Measurements from ENCODE around the gene TYMP. TPM values are rescaled to one million over a fixed set of nuclear protein-coding genes. Genes with fewer than 3 reads are reported as not detected.
A peak's percentile ranks its signal among the peaks of the same experiment; 100 is the strongest.

The TYMP gene
- total RNA-seq, 1 experiment from 2014 or later, result 1.5 TPM

DNA sequence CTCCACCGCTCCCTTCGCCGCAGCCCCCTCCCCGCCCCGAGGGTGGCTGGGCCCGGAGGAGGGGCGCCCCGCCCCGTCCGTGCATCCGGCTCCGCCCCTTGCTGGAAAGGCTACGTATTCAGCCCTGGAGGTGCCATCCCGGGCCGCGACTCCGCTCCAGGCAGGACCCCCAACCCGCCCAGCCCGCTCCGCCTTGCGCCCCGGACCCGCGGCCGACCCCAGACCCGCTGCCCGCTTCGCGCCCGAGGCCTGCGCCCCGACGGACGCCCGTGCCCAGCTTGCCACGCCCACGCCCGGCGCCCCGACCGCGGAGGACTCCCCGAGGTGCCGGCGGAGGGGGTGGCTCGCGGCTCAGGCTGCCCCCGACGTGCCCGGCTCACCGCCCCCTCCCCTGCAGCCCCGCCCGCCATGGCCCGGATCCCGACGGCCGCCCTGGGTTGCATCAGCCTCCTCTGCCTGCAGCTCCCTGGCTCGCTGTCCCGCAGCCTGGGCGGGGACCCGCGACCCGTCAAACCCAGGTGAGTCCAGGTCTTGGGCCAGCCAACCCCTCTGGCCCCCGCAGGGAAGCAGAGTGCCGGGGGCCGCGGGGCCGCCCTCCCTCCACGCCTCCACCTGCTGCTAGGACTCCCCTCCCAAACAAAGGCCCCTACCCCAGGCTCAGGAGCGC is 48.2 kb downstream of the TYMP start, which contains the start of gene ADM2 (continued):
- TF ChIP-seq, protein P1, sequence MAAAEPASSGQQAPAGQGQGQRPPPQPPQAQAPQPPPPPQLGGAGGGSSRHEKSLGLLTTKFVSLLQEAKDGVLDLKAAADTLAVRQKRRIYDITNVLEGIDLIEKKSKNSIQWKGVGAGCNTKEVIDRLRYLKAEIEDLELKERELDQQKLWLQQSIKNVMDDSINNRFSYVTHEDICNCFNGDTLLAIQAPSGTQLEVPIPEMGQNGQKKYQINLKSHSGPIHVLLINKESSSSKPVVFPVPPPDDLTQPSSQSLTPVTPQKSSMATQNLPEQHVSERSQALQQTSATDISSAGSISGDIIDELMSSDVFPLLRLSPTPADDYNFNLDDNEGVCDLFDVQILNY (CRISPR knock-in tag; IDR thresholded peaks at IDR 0.05), result peak; percentile 10; the same call in 1 of the 2 replicates
- TF ChIP-seq, protein P2, sequence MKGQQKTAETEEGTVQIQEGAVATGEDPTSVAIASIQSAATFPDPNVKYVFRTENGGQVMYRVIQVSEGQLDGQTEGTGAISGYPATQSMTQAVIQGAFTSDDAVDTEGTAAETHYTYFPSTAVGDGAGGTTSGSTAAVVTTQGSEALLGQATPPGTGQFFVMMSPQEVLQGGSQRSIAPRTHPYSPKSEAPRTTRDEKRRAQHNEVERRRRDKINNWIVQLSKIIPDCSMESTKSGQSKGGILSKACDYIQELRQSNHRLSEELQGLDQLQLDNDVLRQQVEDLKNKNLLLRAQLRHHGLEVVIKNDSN (CRISPR knock-in tag; IDR thresholded peaks at IDR 0.05), result no peak
- TF ChIP-seq TEAD1 (CRISPR knock-in tag; IDR thresholded peaks at IDR 0.05), result 0 out of 2 replicates have a peak, but pooled peaks have one; percentile 10
- 0 out of 2 replicates have a peak, but pooled peaks have one; percentile 40 for TF ChIP-seq SMAD4 (CRISPR knock-in tag; IDR thresholded peaks at IDR 0.05)
- no peak for TF ChIP-seq TEAD4 (CRISPR knock-in tag; IDR thresholded peaks at IDR 0.05)
- TF ChIP-seq NR3C1 (CRISPR knock-in tag; conservative IDR thresholded peaks at IDR 0.05; ENCODE audit: low read depth), result no peak
- TF ChIP-seq CREB1 (CRISPR knock-in tag; IDR thresholded peaks at IDR 0.05), result no peak

DNA sequence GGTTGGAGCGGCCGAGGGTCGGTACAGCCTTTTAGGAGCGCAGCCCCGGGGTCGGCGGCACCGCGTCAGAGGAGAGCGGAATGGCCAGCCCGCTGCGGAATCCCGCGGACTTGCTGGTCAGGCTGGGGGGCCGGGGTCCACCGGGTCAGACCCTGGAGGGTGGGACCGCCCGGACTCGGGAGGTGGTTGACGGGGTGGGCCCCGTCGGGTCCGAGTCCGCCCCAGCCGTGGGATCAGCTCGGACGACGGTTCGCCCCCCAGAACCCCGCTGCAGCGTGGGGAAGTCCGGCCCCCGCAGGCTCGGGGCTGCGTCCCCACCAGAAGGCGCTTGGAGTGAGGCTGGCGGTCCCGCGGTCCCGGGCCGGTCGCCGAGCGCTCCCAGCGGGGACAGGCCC is 48.8 kb downstream of the TYMP start:
- ChIA-PET POLR2A (no interaction called here), CTCF (interaction anchor here (0.6 to 1.0 kb wide), 4 partner anchors 8 to 214 kb away, joined by 3 to 6 read pairs (median 3); partner anchors contain the start of gene SCO2)
- H3K4me1 Mint-ChIP-seq, result peaks cover 16% of the 10 kb centered on the region
- no peak overlapping the region for H3K27ac Mint-ChIP-seq
- ATAC-seq (peak; percentile 6), DNase-seq (ENCODE audit: low spot score) (peak; percentile 59)
- no peaks in the 10 kb centered on the region for H3K9me3 Mint-ChIP-seq
- no peaks in the 10 kb centered on the region for H3K36me3 Mint-ChIP-seq
- 0 out of 2 replicates have a peak, but pooled peaks have one; percentile 49 for TF ChIP-seq RELA (CRISPR knock-in tag; IDR thresholded peaks at IDR 0.05; ENCODE audit: borderline replicate concordance)
- TF ChIP-seq, protein P3, sequence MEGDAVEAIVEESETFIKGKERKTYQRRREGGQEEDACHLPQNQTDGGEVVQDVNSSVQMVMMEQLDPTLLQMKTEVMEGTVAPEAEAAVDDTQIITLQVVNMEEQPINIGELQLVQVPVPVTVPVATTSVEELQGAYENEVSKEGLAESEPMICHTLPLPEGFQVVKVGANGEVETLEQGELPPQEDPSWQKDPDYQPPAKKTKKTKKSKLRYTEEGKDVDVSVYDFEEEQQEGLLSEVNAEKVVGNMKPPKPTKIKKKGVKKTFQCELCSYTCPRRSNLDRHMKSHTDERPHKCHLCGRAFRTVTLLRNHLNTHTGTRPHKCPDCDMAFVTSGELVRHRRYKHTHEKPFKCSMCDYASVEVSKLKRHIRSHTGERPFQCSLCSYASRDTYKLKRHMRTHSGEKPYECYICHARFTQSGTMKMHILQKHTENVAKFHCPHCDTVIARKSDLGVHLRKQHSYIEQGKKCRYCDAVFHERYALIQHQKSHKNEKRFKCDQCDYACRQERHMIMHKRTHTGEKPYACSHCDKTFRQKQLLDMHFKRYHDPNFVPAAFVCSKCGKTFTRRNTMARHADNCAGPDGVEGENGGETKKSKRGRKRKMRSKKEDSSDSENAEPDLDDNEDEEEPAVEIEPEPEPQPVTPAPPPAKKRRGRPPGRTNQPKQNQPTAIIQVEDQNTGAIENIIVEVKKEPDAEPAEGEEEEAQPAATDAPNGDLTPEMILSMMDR (IDR thresholded peaks at IDR 0.05), result no peak
- H3K4me3 Mint-ChIP-seq, result peak overlapping the region; percentile 74
- H3K27me3 Mint-ChIP-seq (ENCODE audit: low read depth), result peaks cover 36% of the 10 kb centered on the region

DNA sequence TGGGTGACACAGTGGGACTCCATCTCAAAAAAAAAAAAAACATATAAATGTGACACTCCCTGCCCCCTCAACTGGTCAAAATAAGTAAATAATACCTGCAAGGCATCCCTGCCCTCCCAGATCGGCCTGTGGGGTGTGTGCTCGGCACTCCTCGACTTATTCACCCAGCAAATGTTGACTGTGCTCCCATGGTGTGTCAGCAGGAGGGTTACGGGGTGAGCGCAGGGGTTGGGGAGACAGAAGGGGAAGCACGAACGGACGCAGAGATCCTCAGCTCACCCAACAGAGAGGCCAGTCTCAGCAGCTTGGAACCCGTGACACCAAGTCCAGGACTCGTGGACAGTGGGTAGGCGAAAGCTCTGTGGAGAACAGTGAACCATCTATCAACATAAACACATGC is 50.1 kb downstream of the TYMP start:
- Mint-ChIP-seq H3K4me1 (peaks cover 20% of the 10 kb centered on the region), H3K9me3 (no peaks in the 10 kb centered on the region), H3K4me3 (peak overlapping the region; percentile 74), H3K27me3 (ENCODE audit: low read depth) (peaks cover 40% of the 10 kb centered on the region), H3K27ac (no peak overlapping the region), H3K36me3 (no peaks in the 10 kb centered on the region)
- ChIA-PET CTCF (interaction anchor here (0.7 to 1.5 kb wide), 4 partner anchors 18 to 84 kb away, joined by 3 to 6 read pairs (median 4); no protein-coding TSS in a partner anchor), POLR2A (no interaction called here)
- DNase-seq (ENCODE audit: low spot score) (no peak), ATAC-seq (no peak)
- TF ChIP-seq CREB1 (CRISPR knock-in tag; IDR thresholded peaks at IDR 0.05), result no peak
- TF ChIP-seq, protein P4, sequence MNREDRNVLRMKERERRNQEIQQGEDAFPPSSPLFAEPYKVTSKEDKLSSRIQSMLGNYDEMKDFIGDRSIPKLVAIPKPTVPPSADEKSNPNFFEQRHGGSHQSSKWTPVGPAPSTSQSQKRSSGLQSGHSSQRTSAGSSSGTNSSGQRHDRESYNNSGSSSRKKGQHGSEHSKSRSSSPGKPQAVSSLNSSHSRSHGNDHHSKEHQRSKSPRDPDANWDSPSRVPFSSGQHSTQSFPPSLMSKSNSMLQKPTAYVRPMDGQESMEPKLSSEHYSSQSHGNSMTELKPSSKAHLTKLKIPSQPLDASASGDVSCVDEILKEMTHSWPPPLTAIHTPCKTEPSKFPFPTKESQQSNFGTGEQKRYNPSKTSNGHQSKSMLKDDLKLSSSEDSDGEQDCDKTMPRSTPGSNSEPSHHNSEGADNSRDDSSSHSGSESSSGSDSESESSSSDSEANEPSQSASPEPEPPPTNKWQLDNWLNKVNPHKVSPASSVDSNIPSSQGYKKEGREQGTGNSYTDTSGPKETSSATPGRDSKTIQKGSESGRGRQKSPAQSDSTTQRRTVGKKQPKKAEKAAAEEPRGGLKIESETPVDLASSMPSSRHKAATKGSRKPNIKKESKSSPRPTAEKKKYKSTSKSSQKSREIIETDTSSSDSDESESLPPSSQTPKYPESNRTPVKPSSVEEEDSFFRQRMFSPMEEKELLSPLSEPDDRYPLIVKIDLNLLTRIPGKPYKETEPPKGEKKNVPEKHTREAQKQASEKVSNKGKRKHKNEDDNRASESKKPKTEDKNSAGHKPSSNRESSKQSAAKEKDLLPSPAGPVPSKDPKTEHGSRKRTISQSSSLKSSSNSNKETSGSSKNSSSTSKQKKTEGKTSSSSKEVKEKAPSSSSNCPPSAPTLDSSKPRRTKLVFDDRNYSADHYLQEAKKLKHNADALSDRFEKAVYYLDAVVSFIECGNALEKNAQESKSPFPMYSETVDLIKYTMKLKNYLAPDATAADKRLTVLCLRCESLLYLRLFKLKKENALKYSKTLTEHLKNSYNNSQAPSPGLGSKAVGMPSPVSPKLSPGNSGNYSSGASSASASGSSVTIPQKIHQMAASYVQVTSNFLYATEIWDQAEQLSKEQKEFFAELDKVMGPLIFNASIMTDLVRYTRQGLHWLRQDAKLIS (CRISPR knock-in tag; IDR thresholded peaks at IDR 0.05; ENCODE audit: borderline replicate concordance), result no peak
- TF ChIP-seq TCF7 (CRISPR knock-in tag; IDR thresholded peaks at IDR 0.05; ENCODE audit: low read depth), result no peak
- TF ChIP-seq, protein P5, sequence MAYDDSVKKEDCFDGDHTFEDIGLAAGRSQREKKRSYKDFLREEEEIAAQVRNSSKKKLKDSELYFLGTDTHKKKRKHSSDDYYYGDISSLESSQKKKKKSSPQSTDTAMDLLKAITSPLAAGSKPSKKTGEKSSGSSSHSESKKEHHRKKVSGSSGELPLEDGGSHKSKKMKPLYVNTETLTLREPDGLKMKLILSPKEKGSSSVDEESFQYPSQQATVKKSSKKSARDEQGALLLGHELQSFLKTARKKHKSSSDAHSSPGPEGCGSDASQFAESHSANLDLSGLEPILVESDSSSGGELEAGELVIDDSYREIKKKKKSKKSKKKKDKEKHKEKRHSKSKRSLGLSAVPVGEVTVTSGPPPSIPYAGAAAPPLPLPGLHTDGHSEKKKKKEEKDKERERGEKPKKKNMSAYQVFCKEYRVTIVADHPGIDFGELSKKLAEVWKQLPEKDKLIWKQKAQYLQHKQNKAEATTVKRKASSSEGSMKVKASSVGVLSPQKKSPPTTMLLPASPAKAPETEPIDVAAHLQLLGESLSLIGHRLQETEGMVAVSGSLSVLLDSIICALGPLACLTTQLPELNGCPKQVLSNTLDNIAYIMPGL (CRISPR knock-in tag; IDR thresholded peaks at IDR 0.05), result no peak
- TF ChIP-seq, protein P6, sequence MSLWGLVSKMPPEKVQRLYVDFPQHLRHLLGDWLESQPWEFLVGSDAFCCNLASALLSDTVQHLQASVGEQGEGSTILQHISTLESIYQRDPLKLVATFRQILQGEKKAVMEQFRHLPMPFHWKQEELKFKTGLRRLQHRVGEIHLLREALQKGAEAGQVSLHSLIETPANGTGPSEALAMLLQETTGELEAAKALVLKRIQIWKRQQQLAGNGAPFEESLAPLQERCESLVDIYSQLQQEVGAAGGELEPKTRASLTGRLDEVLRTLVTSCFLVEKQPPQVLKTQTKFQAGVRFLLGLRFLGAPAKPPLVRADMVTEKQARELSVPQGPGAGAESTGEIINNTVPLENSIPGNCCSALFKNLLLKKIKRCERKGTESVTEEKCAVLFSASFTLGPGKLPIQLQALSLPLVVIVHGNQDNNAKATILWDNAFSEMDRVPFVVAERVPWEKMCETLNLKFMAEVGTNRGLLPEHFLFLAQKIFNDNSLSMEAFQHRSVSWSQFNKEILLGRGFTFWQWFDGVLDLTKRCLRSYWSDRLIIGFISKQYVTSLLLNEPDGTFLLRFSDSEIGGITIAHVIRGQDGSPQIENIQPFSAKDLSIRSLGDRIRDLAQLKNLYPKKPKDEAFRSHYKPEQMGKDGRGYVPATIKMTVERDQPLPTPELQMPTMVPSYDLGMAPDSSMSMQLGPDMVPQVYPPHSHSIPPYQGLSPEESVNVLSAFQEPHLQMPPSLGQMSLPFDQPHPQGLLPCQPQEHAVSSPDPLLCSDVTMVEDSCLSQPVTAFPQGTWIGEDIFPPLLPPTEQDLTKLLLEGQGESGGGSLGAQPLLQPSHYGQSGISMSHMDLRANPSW (CRISPR knock-in tag; conservative IDR thresholded peaks at IDR 0.05; ENCODE audit: low read depth), result no peak
- no peak for TF ChIP-seq ATF1 (CRISPR knock-in tag; IDR thresholded peaks at IDR 0.05)
- TF ChIP-seq, protein P7, sequence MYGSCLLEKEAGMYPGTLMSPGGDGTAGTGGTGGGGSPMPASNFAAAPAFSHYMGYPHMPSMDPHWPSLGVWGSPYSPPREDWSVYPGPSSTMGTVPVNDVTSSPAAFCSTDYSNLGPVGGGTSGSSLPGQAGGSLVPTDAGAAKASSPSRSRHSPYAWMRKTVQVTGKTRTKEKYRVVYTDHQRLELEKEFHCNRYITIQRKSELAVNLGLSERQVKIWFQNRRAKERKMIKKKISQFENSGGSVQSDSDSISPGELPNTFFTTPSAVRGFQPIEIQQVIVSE (CRISPR knock-in tag; IDR thresholded peaks at IDR 0.05; ENCODE audit: borderline replicate concordance), result no peak
- no peak for TF ChIP-seq KAT7 (CRISPR knock-in tag; IDR thresholded peaks at IDR 0.05; ENCODE audit: borderline replicate concordance)
- TF ChIP-seq, protein P8, sequence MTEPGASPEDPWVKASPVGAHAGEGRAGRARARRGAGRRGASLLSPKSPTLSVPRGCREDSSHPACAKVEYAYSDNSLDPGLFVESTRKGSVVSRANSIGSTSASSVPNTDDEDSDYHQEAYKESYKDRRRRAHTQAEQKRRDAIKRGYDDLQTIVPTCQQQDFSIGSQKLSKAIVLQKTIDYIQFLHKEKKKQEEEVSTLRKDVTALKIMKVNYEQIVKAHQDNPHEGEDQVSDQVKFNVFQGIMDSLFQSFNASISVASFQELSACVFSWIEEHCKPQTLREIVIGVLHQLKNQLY (CRISPR knock-in tag; IDR thresholded peaks at IDR 0.05), result no peak

All from WTC11 (cell line).